HG03469 (cell line): ENCODE measurements around the gene THAP4.

Experiments
- ATAC-seq: cut with Tn5 transposase; IDR thresholded peaks from one replicate; pipeline ENCODE4 v1.9.1; 2021; ENCODE audit warnings: mild to moderate bottlenecking, moderate library complexity, moderate number of reproducible peaks; ENCODE audit not compliant: unreplicated experiment

THAP4 gene

GRCh38 chr2:241565411-241565810, 71.5 kb downstream of the THAP4 start:
- ATAC-seq = no peak

- ATAC-seq = no peak
Measured at GRCh38 chr2:241564596-241565410, 72.2 kb downstream of the THAP4 start.

- ATAC-seq = no peak
Measured at GRCh38 chr2:241563981-241564595, 72.9 kb downstream of the THAP4 start.

- no peak for ATAC-seq
Measured at GRCh38 chr2:241563571-241563980, 73.4 kb downstream of the THAP4 start.

- no peak for ATAC-seq
Measured at GRCh38 chr2:241563031-241563507, 73.9 kb downstream of the THAP4 start.

- no peak for ATAC-seq
Measured at GRCh38 chr2:241562269-241562891, 74.6 kb downstream of the THAP4 start.

- no peak for ATAC-seq
Measured at GRCh38 chr2:241561832-241562231, 75.1 kb downstream of the THAP4 start.

- ATAC-seq = no peak
Measured at GRCh38 chr2:241560883-241561474, 76.0 kb downstream of the THAP4 start.

GRCh38 chr2:241560162-241560882, 76.6 kb downstream of the THAP4 start:
- no peak for ATAC-seq

GRCh38 chr2:241559323-241560161, 77.4 kb downstream of the THAP4 start:
- ATAC-seq = no peak

GRCh38 chr2:241558532-241559322, 78.2 kb downstream of the THAP4 start, which contains the start of gene BOK:
BOK (plus strand) TSS chr2:241558745; CDS start chr2:241559484, 739 bp downstream.
- ATAC-seq = no peak

- ATAC-seq = no peak
Measured at GRCh38 chr2:241556746-241557145, 80.2 kb downstream of the THAP4 start.

- ATAC-seq = no peak
Measured at GRCh38 chr2:241555711-241556110, 81.2 kb downstream of the THAP4 start.

- ATAC-seq = no peak
Measured at GRCh38 chr2:241554610-241555322, 82.2 kb downstream of the THAP4 start.

GRCh38 chr2:241553981-241554380, 83.0 kb downstream of the THAP4 start:
- ATAC-seq = no peak

GRCh38 chr2:241553512-241553830, 83.5 kb downstream of the THAP4 start:
- no peak for ATAC-seq

GRCh38 chr2:241551998-241552737, 84.8 kb downstream of the THAP4 start:
- no peak for ATAC-seq

GRCh38 chr2:241551599-241551997, 85.4 kb downstream of the THAP4 start:
- no peak for ATAC-seq
